NCI-H510A treated with DMSO at 0.1 percent for 48 hours (cell line): ENCODE data around the gene BLACAT1.
"Not testable (repeated sequence)": the region's sequence is repeated elsewhere in the genome, so short reads cannot be mapped to it uniquely, and the experiment has no call there.

Experiments
- DNase-seq: peaks from one replicate; lab custom pipeline; 2025; lab: John Stamatoyannopoulos, UW

Gene BLACAT1

GRCh38 chr1:205438213-205439158, 17.4 kb downstream of the BLACAT1 start:
- DNase-seq = peak; percentile 87

- no peak for DNase-seq
Observed at GRCh38 chr1:205437570-205437969, 18.3 kb downstream of the BLACAT1 start.

- no peak for DNase-seq
Observed at GRCh38 chr1:205436776-205437410, 19.0 kb downstream of the BLACAT1 start.

GRCh38 chr1:205435578-205436573, 20.0 kb downstream of the BLACAT1 start:
- no peak for DNase-seq

- DNase-seq = no peak
Observed at GRCh38 chr1:205434738-205435137, 21.1 kb downstream of the BLACAT1 start.

GRCh38 chr1:205432692-205433091, 23.2 kb downstream of the BLACAT1 start:
- not testable (repeated sequence) for DNase-seq

- no peak for DNase-seq
Observed at GRCh38 chr1:205432116-205432515, 23.7 kb downstream of the BLACAT1 start.

- no peak for DNase-seq
Observed at GRCh38 chr1:205430696-205431305, 25.0 kb downstream of the BLACAT1 start.

GRCh38 chr1:205429762-205430695, 25.8 kb downstream of the BLACAT1 start:
- no peak for DNase-seq

GRCh38 chr1:205424901-205425600, 30.8 kb downstream of the BLACAT1 start:
- DNase-seq = no peak

- DNase-seq = no peak
Observed at GRCh38 chr1:205423814-205424399, 31.9 kb downstream of the BLACAT1 start.

GRCh38 chr1:205422993-205423642, 32.7 kb downstream of the BLACAT1 start:
- DNase-seq = peak; percentile 48

GRCh38 chr1:205421798-205422197, 34.0 kb downstream of the BLACAT1 start, which contains the start of gene LEMD1:
Gene LEMD1, minus strand, starts transcription at chr1:205422056. Its CDS starts 1,520 bp downstream, at chr1:205420536.
- peak; percentile 53 for DNase-seq

GRCh38 chr1:205420938-205421337, 34.9 kb downstream of the BLACAT1 start:
- DNase-seq = no peak

GRCh38 chr1:205417870-205418635, 37.8 kb downstream of the BLACAT1 start:
- no peak for DNase-seq

GRCh38 chr1:205416322-205416721, 39.5 kb downstream of the BLACAT1 start:
- DNase-seq = no peak

GRCh38 chr1:205410581-205411298, 45.1 kb downstream of the BLACAT1 start:
- DNase-seq = no peak
